ENCODE measurements around the gene MEGF6. TPM values are rescaled to one million over a fixed set of nuclear protein-coding genes. Genes with fewer than 3 reads are reported as not detected.

Gene MEGF6
- total and polyA plus RNA-seq, 2 of the 8 experiments (the other 6 are each of a cell fraction or from before 2014, with no cell fraction given), result 4.1 to 14.8 TPM

GRCh38 chr1:3656450-3657095, 45.3 kb upstream of the MEGF6 start (continued):
- no peak for TF ChIP-seq CHD7 (IDR thresholded peaks at IDR 0.05; ENCODE audit: insufficient replicate concordance, low read length)
- no peak for TF ChIP-seq RBBP5 (IDR thresholded peaks at IDR 0.05; ENCODE audit: borderline replicate concordance, low read depth, low read length)
- no peak for TF ChIP-seq KDM4A (IDR thresholded peaks at IDR 0.05; ENCODE audit: low read depth, low read length, severe bottlenecking)
- TF ChIP-seq HDAC2 (IDR thresholded peaks at IDR 0.05; ENCODE audit: borderline replicate concordance in 1 of 2, low read depth in 2 of 2, low read length in 2 of 2), result no peak

Data from H1 (cell line).